ENCODE measurements around the gene CDH15. TPM values are rescaled to one million over a fixed set of nuclear protein-coding genes. Genes with fewer than 3 reads are reported as not detected.

CDH15 gene
- total and polyA plus RNA-seq, 9 of the 15 experiments (the other 6 are each of a cell fraction or from before 2014, with no cell fraction given): 0.07 to 0.18 TPM; not detected in 7

- TF ChIP-seq ZHX1 (conservative IDR thresholded peaks at IDR 0.05; ENCODE audit: low read length) (no peak), ZNF408 (CRISPR knock-in tag; IDR thresholded peaks at IDR 0.05; ENCODE audit: low read depth) (no peak), NCOA1 (IDR thresholded peaks at IDR 0.05; ENCODE audit: low read depth) (no peak), SNAPC5 (CRISPR knock-in tag; IDR thresholded peaks at IDR 0.05) (no peak), REST (IDR thresholded peaks at IDR 0.05; ENCODE audit: borderline replicate concordance) (no peak), REST (CRISPR knock-in tag; IDR thresholded peaks at IDR 0.05; ENCODE audit: low read depth) (no peak), BRD9 (IDR thresholded peaks at IDR 0.05; ENCODE audit: low read depth, partially characterized antibody) (no peak)
Observed at GRCh38 chr16:89140981-89141883, 30.3 kb upstream of the CDH15 start (continued).

Measured in K562 (cell line).